Measurements from ENCODE around the gene CLCN3. TPM values are rescaled to one million over a fixed set of nuclear protein-coding genes. Genes with fewer than 3 reads are reported as not detected.
A peak's percentile ranks its signal among the peaks of the same experiment; 100 is the strongest.
"Not testable (repeated sequence)": the region's sequence is repeated elsewhere in the genome, so short reads cannot be mapped to it uniquely, and the experiment has no call there.

CLCN3 gene
- total and polyA plus RNA-seq, 9 of the 15 experiments (the other 6 are each of a cell fraction or from before 2014, with no cell fraction given) = 12.7 to 60.6 (median 38.5) TPM

GRCh38 chr4:169678486-169678885 is 58.1 kb downstream of the CLCN3 start:
- not testable (repeated sequence) for FAIRE-seq; H3K27ac ChIP-seq (ENCODE audit: extremely low read depth, low read depth, low read length)

GRCh38 chr4:169678951-169679591 is 58.7 kb downstream of the CLCN3 start:
- H3K4me1 ChIP-seq (replicated peaks in 1 of 2; ENCODE audit: control insufficient read depth in 2 of 2, insufficient read depth in 2 of 2, low read length in 2 of 2); FAIRE-seq; intact Hi-C loops (cut with micrococcal nuclease); in situ Hi-C loops (cut with MboI); H3K9ac ChIP-seq (ENCODE audit: insufficient read depth in 1 of 2, low read depth in 2 of 2, low read length in 2 of 2); H2AFZ ChIP-seq (ENCODE audit: low read depth, low read length); H3K9me3 ChIP-seq (replicated peaks; ENCODE audit: control insufficient read depth, insufficient read depth, low read depth, low read length); H3K4me2 ChIP-seq (ENCODE audit: insufficient read depth, low read length); ATAC-seq; H3K9me1 ChIP-seq (ENCODE audit: control insufficient read depth, insufficient read depth, low read length); H3K27me3 ChIP-seq (ENCODE audit: control insufficient read depth in 2 of 2, insufficient read depth in 2 of 2, low read length in 2 of 2); CTCF ChIA-PET (ENCODE audit: low intra/inter-chr PET ratio); POLR2A ChIA-PET; H3K27ac ChIP-seq (ENCODE audit: extremely low read depth, low read depth, low read length); DNase-seq (ENCODE audit: extremely low read depth in 1 of 4, low spot score in 3 of 4); BruUV-seq (replicated peaks); H3K4me3 ChIP-seq; H4K20me1 ChIP-seq (replicated peaks; ENCODE audit: control insufficient read depth, insufficient read depth, low read length): not testable (repeated sequence)
- TF ChIP-seq ZBTB33 (CRISPR knock-in tag; IDR thresholded peaks at IDR 0.05) (0 out of 2 replicates have a peak, but pooled peaks have one; percentile 12), POLR2G (IDR thresholded peaks at IDR 0.05; ENCODE audit: low read depth, low read length) (peak; percentile 50; the same call in 1 of the 2 replicates)
- peaks cover 38% of the 10 kb centered on the region for H3K36me3 ChIP-seq (ENCODE audit: control insufficient read depth, insufficient read depth, low read length)
- H3K79me2 ChIP-seq (ENCODE audit: control insufficient read depth, insufficient read depth, low read length) = peaks cover 42% of the 10 kb centered on the region
- 95% methylated on average over 26 of the region's 47 CpGs for WGBS (ENCODE audit: insufficient coverage, low coverage, missing lambda C conversion rate)

More at GRCh38 chr4:169678486-169678885, 58.1 kb downstream of the CLCN3 start:
- H4K20me1 ChIP-seq (replicated peaks; ENCODE audit: control insufficient read depth, insufficient read depth, low read length); POLR2A ChIA-PET; intact Hi-C loops (cut with micrococcal nuclease); CTCF ChIA-PET (ENCODE audit: low intra/inter-chr PET ratio); H3K4me3 ChIP-seq; H3K9me3 ChIP-seq (replicated peaks; ENCODE audit: control insufficient read depth, insufficient read depth, low read depth, low read length); H3K9me1 ChIP-seq (ENCODE audit: control insufficient read depth, insufficient read depth, low read length); H3K4me1 ChIP-seq (replicated peaks in 1 of 2; ENCODE audit: control insufficient read depth in 2 of 2, insufficient read depth in 2 of 2, low read length in 2 of 2); ATAC-seq; DNase-seq (ENCODE audit: extremely low read depth in 1 of 4, low spot score in 3 of 4); H2AFZ ChIP-seq (ENCODE audit: low read depth, low read length); H3K4me2 ChIP-seq (ENCODE audit: insufficient read depth, low read length); H3K9ac ChIP-seq (ENCODE audit: insufficient read depth in 1 of 2, low read depth in 2 of 2, low read length in 2 of 2); H3K27me3 ChIP-seq (ENCODE audit: control insufficient read depth in 2 of 2, insufficient read depth in 2 of 2, low read length in 2 of 2); in situ Hi-C loops (cut with MboI); BruUV-seq (replicated peaks): not testable (repeated sequence)
- Histone ChIP-seq H3K36me3 (ENCODE audit: control insufficient read depth, insufficient read depth, low read length) (peaks cover 37% of the 10 kb centered on the region), H3K79me2 (ENCODE audit: control insufficient read depth, insufficient read depth, low read length) (peaks cover 48% of the 10 kb centered on the region)
- WGBS (ENCODE audit: insufficient coverage, low coverage, missing lambda C conversion rate) = 50% methylated on average over 1 of the region's 2 CpGs
- peak; percentile 46 for TF ChIP-seq CBFA2T2 (conservative IDR thresholded peaks at IDR 0.05)
- peak; percentile 67 for TF ChIP-seq CBFA2T3 (IDR thresholded peaks at IDR 0.05)

Data from K562 (cell line).